GM23338 (cell line): Measurements from ENCODE around the gene SGCD. TPM values are rescaled to one million over a fixed set of nuclear protein-coding genes. Genes with fewer than 3 reads are reported as not detected.

Experiments
- ATAC-seq: fragments of 200-7000 bp; cut with Tn5 transposase; 3 replicates; pipeline ENCODE4 v1.9.1; 2020
- DNase-seq: peaks from one replicate; pipeline ENCODE4 v3.0.0-alpha.2; 2015; ENCODE audit warnings: low spot score
- H2AFZ ChIP-seq: fragments of 200-600 bp; sonication (generic); 2 replicates; pipeline ENCODE4 v1.8.0; 2016; ENCODE audit warnings: antibody characterized with exemption, mild to moderate bottlenecking, moderate library complexity
- H3F3A ChIP-seq: fragments of 200-600 bp; sonication (generic); replicated peaks from 2 replicates; pipeline ENCODE4 v1.8.0; 2017; ENCODE audit warnings: antibody characterized with exemption, mixed run types, low read depth
- H3K27ac ChIP-seq: fragments of 200-600 bp; sonication (generic); 2 replicates; pipeline ENCODE4 v1.6.1; 2016; ENCODE audit warnings: low read depth
- H3K27me3 ChIP-seq: fragments of 200-600 bp; sonication (generic); 2 replicates; pipeline ENCODE4 v1.8.0; 2016; ENCODE audit warnings: mild to moderate bottlenecking, mixed run types, moderate library complexity; ENCODE audit not compliant: insufficient read depth
- H3K36me3 ChIP-seq: fragments of 200-600 bp; sonication (generic); 2 replicates; pipeline ENCODE4 v1.8.0; 2016; ENCODE audit warnings: mild to moderate bottlenecking; ENCODE audit not compliant: insufficient read depth
- H3K4me1 ChIP-seq: fragments of 200-600 bp; sonication (generic); 2 replicates; pipeline ENCODE4 v1.8.0; 2016; ENCODE audit warnings: mild to moderate bottlenecking, moderate library complexity; ENCODE audit not compliant: insufficient read depth
- H3K4me2 ChIP-seq: fragments of 200-600 bp; sonication (generic); 2 replicates; pipeline ENCODE4 v1.7.1; 2017; ENCODE audit warnings: mixed run types
- H3K4me3 ChIP-seq: fragments of 200-600 bp; sonication (generic); 2 replicates; pipeline ENCODE4 v1.6.1; 2016; ENCODE audit warnings: mixed run types
- H3K79me2 ChIP-seq: fragments of 200-600 bp; sonication (generic); replicated peaks from 2 replicates; pipeline ENCODE4 v1.8.0; 2017; ENCODE audit warnings: mild to moderate bottlenecking; ENCODE audit not compliant: insufficient read depth
- H3K9me2 ChIP-seq: fragments of 200-600 bp; sonication (generic); 2 replicates; pipeline ENCODE4 v1.8.0; 2017; ENCODE audit not compliant: insufficient read depth
- H4K20me1 ChIP-seq: fragments of 200-600 bp; sonication (generic); replicated peaks from 2 replicates; pipeline ENCODE4 v1.8.0; 2017; ENCODE audit warnings: mild to moderate bottlenecking; ENCODE audit not compliant: insufficient read depth
- H3K27ac Mint-ChIP-seq: 2 replicates; pipeline ENCODE4 v1.8.0; 2020; ENCODE audit warnings: inconsistent platforms, mild to moderate bottlenecking, moderate library complexity, mixed read lengths
- H3K27me3 Mint-ChIP-seq: 3 replicates; pipeline ENCODE4 v1.8.0; 2022; ENCODE audit warnings: low read depth, mild to moderate bottlenecking, moderate library complexity, mixed read lengths, inconsistent platforms; ENCODE audit not compliant: insufficient read depth, poor library complexity
- H3K36me3 Mint-ChIP-seq: 3 replicates; pipeline ENCODE4 v1.8.0; 2021; ENCODE audit warnings: low read depth, mild to moderate bottlenecking, inconsistent platforms, moderate library complexity, mixed read lengths
- H3K4me1 Mint-ChIP-seq: 3 replicates; pipeline ENCODE4 v1.8.0; 2020; ENCODE audit warnings: mild to moderate bottlenecking, inconsistent platforms, mixed read lengths
- H3K4me3 Mint-ChIP-seq: 3 replicates; pipeline ENCODE4 v1.8.0; 2021; ENCODE audit warnings: moderate library complexity, mild to moderate bottlenecking, inconsistent platforms, mixed read lengths
- H3K9me3 Mint-ChIP-seq: 3 replicates; pipeline ENCODE4 v1.8.0; 2020; ENCODE audit warnings: moderate library complexity, mild to moderate bottlenecking, inconsistent platforms, mixed read lengths
- CREB1 ChIP-seq: fragments of 250-450 bp; sonication (Bioruptor Pico); IDR thresholded peaks from 2 replicates; pipeline ENCODE4 v1.5.0; 2020; ENCODE audit warnings: low read depth, mild to moderate bottlenecking, moderate library complexity
- EZH2 ChIP-seq: fragments of 200-600 bp; sonication (generic); IDR thresholded peaks from one replicate; pipeline ENCODE4 v1.8.0; 2017; ENCODE audit warnings: antibody characterized with exemption, mild to moderate bottlenecking, low read depth; ENCODE audit not compliant: unreplicated experiment
- EZH2phosphoT487 ChIP-seq: fragments of 200-600 bp; sonication (generic); IDR thresholded peaks from one replicate; pipeline ENCODE4 v1.8.1; 2018; ENCODE audit warnings: antibody characterized with exemption; ENCODE audit not compliant: unreplicated experiment
- JUNB ChIP-seq: IDR thresholded peaks from one replicate; pipeline ENCODE4 v1.6.1; 2016; ENCODE audit warnings: antibody characterized with exemption; ENCODE audit not compliant: unreplicated experiment
- NANOG ChIP-seq: IDR thresholded peaks from 2 replicates; pipeline ENCODE4 v1.6.1; 2016; ENCODE audit warnings: antibody characterized with exemption, borderline replicate concordance
- POLR2AphosphoS5 ChIP-seq: IDR thresholded peaks from 2 replicates; pipeline ENCODE4 v1.6.1; 2016; ENCODE audit warnings: antibody characterized with exemption, low read depth
- ZNF114 ChIP-seq: fragments of 250-450 bp; sonication (Bioruptor Pico); IDR thresholded peaks from 2 replicates; pipeline ENCODE4 v1.5.0; 2020; ENCODE audit warnings: mild to moderate bottlenecking, moderate library complexity
- ZNF331 ChIP-seq: fragments of 250-450 bp; sonication (Bioruptor Pico); IDR thresholded peaks from 2 replicates; pipeline ENCODE4 v1.5.0; 2020; ENCODE audit warnings: low read depth, mild to moderate bottlenecking, moderate library complexity
- polyA plus RNA-seq: library from polyadenylated mRNA; unstranded; fragments of >200 nt; fragmentation: Nextera tagmentation; extraction: Ambion mirVana; gene quantifications from 2 replicates; pipeline ENCODE4 v1.2.1, GENCODE V29; 2016
- total RNA-seq: library from RNA; depleted of rRNA; stranded (reverse); fragments of >200 nt; shearing (Covaris generic); gene quantifications from 2 replicates; pipeline ENCODE4 v1.2.3, GENCODE V29; 2014
- TF ChIP-seq, protein P1 (sequence below): fragments of 250-450 bp; sonication (Bioruptor Pico); IDR thresholded peaks from 2 replicates; pipeline ENCODE4 v1.5.0; 2020; ENCODE audit warnings: mild to moderate bottlenecking, moderate library complexity
- TF ChIP-seq, protein P2 (sequence below): IDR thresholded peaks from one replicate; pipeline ENCODE4 v1.6.1; 2018; ENCODE audit warnings: antibody characterized with exemption; ENCODE audit not compliant: unreplicated experiment
- TF ChIP-seq, protein P3 (sequence below), 2 experiments: fragments of 200-600 bp in 1 of 2; sonication (generic) in 1 of 2; conservative IDR thresholded peaks; 2 replicates each; pipeline versions ENCODE4 v1.5.1 to v1.6.1; 2016 to 2017; ENCODE audit warnings: antibody characterized with exemption in 2 of 2, low read depth in 2 of 2, mild to moderate bottlenecking in 2 of 2, moderate library complexity in 1 of 2
- TF ChIP-seq, protein P4 (sequence below): IDR thresholded peaks from 2 replicates; pipeline ENCODE4 v1.6.1; 2016; ENCODE audit warnings: antibody characterized with exemption

SGCD gene
- total and polyA plus RNA-seq, 2 experiments from 2014 or later = 0.03 to 0.05 TPM

DNA sequence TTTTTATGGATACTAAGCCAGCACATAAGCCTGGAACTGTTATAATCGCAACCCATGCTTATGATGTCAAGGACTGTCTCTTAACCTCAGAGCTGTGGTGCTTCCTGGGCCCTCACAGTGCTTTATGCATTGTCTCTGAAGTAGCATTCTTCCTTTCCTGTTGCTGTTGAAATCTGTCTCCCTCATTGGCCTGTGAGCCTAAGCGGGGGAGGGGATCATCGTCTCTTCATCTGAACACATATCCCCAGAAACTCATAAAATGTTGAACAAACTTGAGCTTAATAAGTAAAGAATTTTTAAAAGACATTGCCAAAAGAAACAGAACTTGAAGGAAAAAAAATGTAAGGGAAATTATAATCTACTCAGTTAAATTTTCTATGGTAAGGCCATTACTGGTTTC, 80.3 kb downstream of the SGCD start (continued):
- TF ChIP-seq, protein P1, sequence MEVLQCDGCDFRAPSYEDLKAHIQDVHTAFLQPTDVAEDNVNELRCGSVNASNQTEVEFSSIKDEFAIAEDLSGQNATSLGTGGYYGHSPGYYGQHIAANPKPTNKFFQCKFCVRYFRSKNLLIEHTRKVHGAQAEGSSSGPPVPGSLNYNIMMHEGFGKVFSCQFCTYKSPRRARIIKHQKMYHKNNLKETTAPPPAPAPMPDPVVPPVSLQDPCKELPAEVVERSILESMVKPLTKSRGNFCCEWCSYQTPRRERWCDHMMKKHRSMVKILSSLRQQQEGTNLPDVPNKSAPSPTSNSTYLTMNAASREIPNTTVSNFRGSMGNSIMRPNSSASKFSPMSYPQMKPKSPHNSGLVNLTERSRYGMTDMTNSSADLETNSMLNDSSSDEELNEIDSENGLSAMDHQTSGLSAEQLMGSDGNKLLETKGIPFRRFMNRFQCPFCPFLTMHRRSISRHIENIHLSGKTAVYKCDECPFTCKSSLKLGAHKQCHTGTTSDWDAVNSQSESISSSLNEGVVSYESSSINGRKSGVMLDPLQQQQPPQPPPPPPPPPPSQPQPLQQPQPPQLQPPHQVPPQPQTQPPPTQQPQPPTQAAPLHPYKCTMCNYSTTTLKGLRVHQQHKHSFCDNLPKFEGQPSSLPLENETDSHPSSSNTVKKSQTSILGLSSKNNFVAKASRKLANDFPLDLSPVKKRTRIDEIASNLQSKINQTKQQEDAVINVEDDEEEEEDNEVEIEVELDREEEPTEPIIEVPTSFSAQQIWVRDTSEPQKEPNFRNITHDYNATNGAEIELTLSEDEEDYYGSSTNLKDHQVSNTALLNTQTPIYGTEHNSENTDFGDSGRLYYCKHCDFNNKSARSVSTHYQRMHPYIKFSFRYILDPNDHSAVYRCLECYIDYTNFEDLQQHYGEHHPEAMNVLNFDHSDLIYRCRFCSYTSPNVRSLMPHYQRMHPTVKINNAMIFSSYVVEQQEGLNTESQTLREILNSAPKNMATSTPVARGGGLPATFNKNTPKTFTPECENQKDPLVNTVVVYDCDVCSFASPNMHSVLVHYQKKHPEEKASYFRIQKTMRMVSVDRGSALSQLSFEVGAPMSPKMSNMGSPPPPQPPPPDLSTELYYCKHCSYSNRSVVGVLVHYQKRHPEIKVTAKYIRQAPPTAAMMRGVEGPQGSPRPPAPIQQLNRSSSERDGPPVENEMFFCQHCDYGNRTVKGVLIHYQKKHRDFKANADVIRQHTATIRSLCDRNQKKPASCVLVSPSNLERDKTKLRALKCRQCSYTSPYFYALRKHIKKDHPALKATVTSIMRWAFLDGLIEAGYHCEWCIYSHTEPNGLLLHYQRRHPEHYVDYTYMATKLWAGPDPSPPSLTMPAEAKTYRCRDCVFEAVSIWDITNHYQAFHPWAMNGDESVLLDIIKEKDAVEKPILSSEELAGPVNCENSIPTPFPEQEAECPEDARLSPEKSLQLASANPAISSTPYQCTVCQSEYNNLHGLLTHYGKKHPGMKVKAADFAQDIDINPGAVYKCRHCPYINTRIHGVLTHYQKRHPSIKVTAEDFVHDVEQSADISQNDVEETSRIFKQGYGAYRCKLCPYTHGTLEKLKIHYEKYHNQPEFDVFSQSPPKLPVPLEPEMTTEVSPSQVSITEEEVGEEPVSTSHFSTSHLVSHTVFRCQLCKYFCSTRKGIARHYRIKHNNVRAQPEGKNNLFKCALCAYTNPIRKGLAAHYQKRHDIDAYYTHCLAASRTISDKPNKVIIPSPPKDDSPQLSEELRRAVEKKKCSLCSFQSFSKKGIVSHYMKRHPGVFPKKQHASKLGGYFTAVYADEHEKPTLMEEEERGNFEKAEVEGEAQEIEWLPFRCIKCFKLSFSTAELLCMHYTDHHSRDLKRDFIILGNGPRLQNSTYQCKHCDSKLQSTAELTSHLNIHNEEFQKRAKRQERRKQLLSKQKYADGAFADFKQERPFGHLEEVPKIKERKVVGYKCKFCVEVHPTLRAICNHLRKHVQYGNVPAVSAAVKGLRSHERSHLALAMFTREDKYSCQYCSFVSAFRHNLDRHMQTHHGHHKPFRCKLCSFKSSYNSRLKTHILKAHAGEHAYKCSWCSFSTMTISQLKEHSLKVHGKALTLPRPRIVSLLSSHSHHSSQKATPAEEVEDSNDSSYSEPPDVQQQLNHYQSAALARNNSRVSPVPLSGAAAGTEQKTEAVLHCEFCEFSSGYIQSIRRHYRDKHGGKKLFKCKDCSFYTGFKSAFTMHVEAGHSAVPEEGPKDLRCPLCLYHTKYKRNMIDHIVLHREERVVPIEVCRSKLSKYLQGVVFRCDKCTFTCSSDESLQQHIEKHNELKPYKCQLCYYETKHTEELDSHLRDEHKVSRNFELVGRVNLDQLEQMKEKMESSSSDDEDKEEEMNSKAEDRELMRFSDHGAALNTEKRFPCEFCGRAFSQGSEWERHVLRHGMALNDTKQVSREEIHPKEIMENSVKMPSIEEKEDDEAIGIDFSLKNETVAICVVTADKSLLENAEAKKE = no peak
- no peak for TF ChIP-seq NANOG
- TF ChIP-seq POLR2AphosphoS5 = no peak
- TF ChIP-seq CREB1 (CRISPR knock-in tag) = no peak

DNA sequence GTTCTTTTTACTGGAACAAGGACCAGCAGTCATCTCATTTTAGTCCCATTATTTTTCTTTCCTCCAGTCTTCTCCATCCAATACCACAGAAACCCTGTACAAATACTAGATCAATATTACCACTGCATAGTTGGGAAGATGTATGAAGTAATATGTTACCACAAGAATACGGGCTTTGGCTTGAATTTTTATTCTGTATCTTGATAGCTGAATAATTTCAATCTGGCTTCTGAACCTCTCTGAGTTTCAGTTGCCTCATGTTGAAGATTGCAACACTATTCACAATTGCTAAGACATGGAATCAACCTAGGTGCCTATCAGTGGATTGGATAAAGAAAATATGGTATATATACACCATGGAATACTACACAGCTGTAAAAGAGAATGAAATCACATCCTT, 82.9 kb downstream of the SGCD start:
- Mint-ChIP-seq H3K9me3 (no peaks in the 10 kb centered on the region), H3K4me1 (peaks cover 15% of the 10 kb centered on the region), H3K27ac (no peak overlapping the region), H3K36me3 (no peaks in the 10 kb centered on the region), H3K4me3 (no peak overlapping the region), H3K27me3 (no peaks in the 10 kb centered on the region)
- H3K36me3 ChIP-seq = no peaks in the 10 kb centered on the region
- H3K27ac ChIP-seq = no peak overlapping the region
- H3K4me1 ChIP-seq = no peaks in the 10 kb centered on the region
- H3K4me3 ChIP-seq = no peak overlapping the region
- ATAC-seq (no peak), DNase-seq (no peak)
- no peak overlapping the region for H3K4me2 ChIP-seq
- no peaks in the 10 kb centered on the region for H3F3A ChIP-seq
- H3K9me2 ChIP-seq = no peaks in the 10 kb centered on the region
- H3K27me3 ChIP-seq = no peaks in the 10 kb centered on the region
- H2AFZ ChIP-seq = no peak overlapping the region
- no peaks in the 10 kb centered on the region for H4K20me1 ChIP-seq
- no peaks in the 10 kb centered on the region for H3K79me2 ChIP-seq
- no peak for TF ChIP-seq CREB1 (CRISPR knock-in tag)
- TF ChIP-seq, protein P2, sequence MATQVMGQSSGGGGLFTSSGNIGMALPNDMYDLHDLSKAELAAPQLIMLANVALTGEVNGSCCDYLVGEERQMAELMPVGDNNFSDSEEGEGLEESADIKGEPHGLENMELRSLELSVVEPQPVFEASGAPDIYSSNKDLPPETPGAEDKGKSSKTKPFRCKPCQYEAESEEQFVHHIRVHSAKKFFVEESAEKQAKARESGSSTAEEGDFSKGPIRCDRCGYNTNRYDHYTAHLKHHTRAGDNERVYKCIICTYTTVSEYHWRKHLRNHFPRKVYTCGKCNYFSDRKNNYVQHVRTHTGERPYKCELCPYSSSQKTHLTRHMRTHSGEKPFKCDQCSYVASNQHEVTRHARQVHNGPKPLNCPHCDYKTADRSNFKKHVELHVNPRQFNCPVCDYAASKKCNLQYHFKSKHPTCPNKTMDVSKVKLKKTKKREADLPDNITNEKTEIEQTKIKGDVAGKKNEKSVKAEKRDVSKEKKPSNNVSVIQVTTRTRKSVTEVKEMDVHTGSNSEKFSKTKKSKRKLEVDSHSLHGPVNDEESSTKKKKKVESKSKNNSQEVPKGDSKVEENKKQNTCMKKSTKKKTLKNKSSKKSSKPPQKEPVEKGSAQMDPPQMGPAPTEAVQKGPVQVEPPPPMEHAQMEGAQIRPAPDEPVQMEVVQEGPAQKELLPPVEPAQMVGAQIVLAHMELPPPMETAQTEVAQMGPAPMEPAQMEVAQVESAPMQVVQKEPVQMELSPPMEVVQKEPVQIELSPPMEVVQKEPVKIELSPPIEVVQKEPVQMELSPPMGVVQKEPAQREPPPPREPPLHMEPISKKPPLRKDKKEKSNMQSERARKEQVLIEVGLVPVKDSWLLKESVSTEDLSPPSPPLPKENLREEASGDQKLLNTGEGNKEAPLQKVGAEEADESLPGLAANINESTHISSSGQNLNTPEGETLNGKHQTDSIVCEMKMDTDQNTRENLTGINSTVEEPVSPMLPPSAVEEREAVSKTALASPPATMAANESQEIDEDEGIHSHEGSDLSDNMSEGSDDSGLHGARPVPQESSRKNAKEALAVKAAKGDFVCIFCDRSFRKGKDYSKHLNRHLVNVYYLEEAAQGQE = no peak
- TF ChIP-seq ZNF331 (CRISPR knock-in tag) = no peak
- TF ChIP-seq JUNB = no peak
- TF ChIP-seq, protein P3, sequence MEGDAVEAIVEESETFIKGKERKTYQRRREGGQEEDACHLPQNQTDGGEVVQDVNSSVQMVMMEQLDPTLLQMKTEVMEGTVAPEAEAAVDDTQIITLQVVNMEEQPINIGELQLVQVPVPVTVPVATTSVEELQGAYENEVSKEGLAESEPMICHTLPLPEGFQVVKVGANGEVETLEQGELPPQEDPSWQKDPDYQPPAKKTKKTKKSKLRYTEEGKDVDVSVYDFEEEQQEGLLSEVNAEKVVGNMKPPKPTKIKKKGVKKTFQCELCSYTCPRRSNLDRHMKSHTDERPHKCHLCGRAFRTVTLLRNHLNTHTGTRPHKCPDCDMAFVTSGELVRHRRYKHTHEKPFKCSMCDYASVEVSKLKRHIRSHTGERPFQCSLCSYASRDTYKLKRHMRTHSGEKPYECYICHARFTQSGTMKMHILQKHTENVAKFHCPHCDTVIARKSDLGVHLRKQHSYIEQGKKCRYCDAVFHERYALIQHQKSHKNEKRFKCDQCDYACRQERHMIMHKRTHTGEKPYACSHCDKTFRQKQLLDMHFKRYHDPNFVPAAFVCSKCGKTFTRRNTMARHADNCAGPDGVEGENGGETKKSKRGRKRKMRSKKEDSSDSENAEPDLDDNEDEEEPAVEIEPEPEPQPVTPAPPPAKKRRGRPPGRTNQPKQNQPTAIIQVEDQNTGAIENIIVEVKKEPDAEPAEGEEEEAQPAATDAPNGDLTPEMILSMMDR (conservative IDR thresholded peaks at IDR 0.05; ENCODE audit: low read depth in 2 of 2) = no peak
- TF ChIP-seq EZH2 = no peak
- TF ChIP-seq ZNF114 = no peak
- TF ChIP-seq EZH2phosphoT487 = no peak
- TF ChIP-seq, protein P4, sequence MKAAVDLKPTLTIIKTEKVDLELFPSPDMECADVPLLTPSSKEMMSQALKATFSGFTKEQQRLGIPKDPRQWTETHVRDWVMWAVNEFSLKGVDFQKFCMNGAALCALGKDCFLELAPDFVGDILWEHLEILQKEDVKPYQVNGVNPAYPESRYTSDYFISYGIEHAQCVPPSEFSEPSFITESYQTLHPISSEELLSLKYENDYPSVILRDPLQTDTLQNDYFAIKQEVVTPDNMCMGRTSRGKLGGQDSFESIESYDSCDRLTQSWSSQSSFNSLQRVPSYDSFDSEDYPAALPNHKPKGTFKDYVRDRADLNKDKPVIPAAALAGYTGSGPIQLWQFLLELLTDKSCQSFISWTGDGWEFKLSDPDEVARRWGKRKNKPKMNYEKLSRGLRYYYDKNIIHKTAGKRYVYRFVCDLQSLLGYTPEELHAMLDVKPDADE = no peak
- TF ChIP-seq NANOG = no peak
- TF ChIP-seq POLR2AphosphoS5 = no peak
